ENCODE measurements around the gene CTRL. TPM values are rescaled to one million over a fixed set of nuclear protein-coding genes. Genes with fewer than 3 reads are reported as not detected.

Gene CTRL
- total and polyA plus RNA-seq, 4 donors, result 0.09 to 5.0 (median 0.30) TPM

GRCh38 chr16:67945392-67945933 lies 13.8 kb upstream of the CTRL start:
- Histone ChIP-seq H3K27ac (ENCODE audit: low read depth in 1 of 2, low read length in 2 of 2) (no peak overlapping the region), H3K9me3 (ENCODE audit: control insufficient read depth in 4 of 4, low read length in 3 of 4) (no peaks in the 10 kb centered on the region), H3K27me3 (ENCODE audit: control insufficient read depth in 4 of 4, insufficient read depth in 4 of 4, low read length in 3 of 4) (no peaks in the 10 kb centered on the region), H3K36me3 (ENCODE audit: control insufficient read depth in 4 of 4, insufficient read depth in 3 of 4, low read depth in 1 of 4, low read length in 3 of 4) (peaks cover 10 to 50% (median 23%) of the 10 kb centered on the region in 4 donors), H3K4me3 (ENCODE audit: low read depth in 1 of 3, low read length in 3 of 3) (no peak overlapping the region), H3K9ac (ENCODE audit: low read depth in 1 of 2, low read length in 2 of 2) (no peak overlapping the region), H3K4me1 (ENCODE audit: control insufficient read depth in 4 of 4, insufficient read depth in 4 of 4, low read length in 3 of 4) (peaks cover 9 to 42% (median 27%) of the 10 kb centered on the region in 4 donors)
- TF ChIP-seq GABPA (IDR thresholded peaks at IDR 0.05 in 1 of 2, conservative IDR thresholded peaks at IDR 0.05 in 1 of 2) (no peak), RXRA (IDR thresholded peaks at IDR 0.05) (no peak), EGR1 (IDR thresholded peaks at IDR 0.05; ENCODE audit: low read depth in 2 of 2) (no peak), FOXA2 (IDR thresholded peaks at IDR 0.05) (no peak), ZBTB33 (IDR thresholded peaks at IDR 0.05) (no peak), JUND (IDR thresholded peaks at IDR 0.05) (no peak), REST (IDR thresholded peaks at IDR 0.05) (no peak), HNF4A (conservative IDR thresholded peaks at IDR 0.05) (no peak), HNF4G (IDR thresholded peaks at IDR 0.05) (no peak), NR2F2 (IDR thresholded peaks at IDR 0.05) (no peak), MAX (IDR thresholded peaks at IDR 0.05) (no peak), FOXA1 (IDR thresholded peaks at IDR 0.05) (no peak), CTCF (IDR thresholded peaks at IDR 0.05; ENCODE audit: low read depth, low read length, missing input control) (no peak)
- DNase-seq (ENCODE audit: low spot score), result no peak
- 91% methylated on average over 24 of the region's 24 CpGs for WGBS

GRCh38 chr16:67944690-67945391 lies 13.2 kb upstream of the CTRL start:
- peaks cover 9 to 49% (median 32%) of the 10 kb centered on the region in 4 donors for H3K4me1 ChIP-seq (ENCODE audit: control insufficient read depth in 4 of 4, insufficient read depth in 4 of 4, low read length in 3 of 4)
- 95% methylated on average over 24 of the region's 24 CpGs for WGBS

More at GRCh38 chr16:67944690-67945391, 13.2 kb upstream of the CTRL start:
- H3K27ac ChIP-seq (ENCODE audit: low read depth in 1 of 2, low read length in 2 of 2), result peak overlapping the region; percentile 71 to 85
- TF ChIP-seq FOXA2 (IDR thresholded peaks at IDR 0.05), result no peak
- TF ChIP-seq EGR1 (IDR thresholded peaks at IDR 0.05; ENCODE audit: low read depth in 2 of 2), result no peak
- no peak for TF ChIP-seq SP1 (IDR thresholded peaks at IDR 0.05)
- no peak for TF ChIP-seq HNF4G (IDR thresholded peaks at IDR 0.05)
- no peak for TF ChIP-seq ATF3 (IDR thresholded peaks at IDR 0.05)
- TF ChIP-seq RAD21 (IDR thresholded peaks at IDR 0.05), result no peak
- TF ChIP-seq JUND (IDR thresholded peaks at IDR 0.05), result no peak
- no peak for TF ChIP-seq NR2F2 (IDR thresholded peaks at IDR 0.05)
- TF ChIP-seq GABPA (IDR thresholded peaks at IDR 0.05 in 1 of 2, conservative IDR thresholded peaks at IDR 0.05 in 1 of 2), result no peak
- TF ChIP-seq YY1 (IDR thresholded peaks at IDR 0.05), result no peak
- H3K4me3 ChIP-seq (ENCODE audit: low read depth in 1 of 3, low read length in 3 of 3), result no peak overlapping the region
- H3K36me3 ChIP-seq (ENCODE audit: control insufficient read depth in 4 of 4, insufficient read depth in 3 of 4, low read depth in 1 of 4, low read length in 3 of 4), result peaks cover 12 to 46% (median 21%) of the 10 kb centered on the region in 4 donors
- no peak overlapping the region for H3K9ac ChIP-seq (ENCODE audit: low read depth in 1 of 2, low read length in 2 of 2)
- no peaks in the 10 kb centered on the region for H3K9me3 ChIP-seq (ENCODE audit: control insufficient read depth in 4 of 4, low read length in 3 of 4)
- DNase-seq (ENCODE audit: low spot score), result no peak
- H3K27me3 ChIP-seq (ENCODE audit: control insufficient read depth in 4 of 4, insufficient read depth in 4 of 4, low read length in 3 of 4), result no peaks in the 10 kb centered on the region
